Lower leg skin (tissue), 3 donors: ENCODE data around the gene ARRDC5.
"Not testable (repeated sequence)": the region's sequence is repeated elsewhere in the genome, so short reads cannot be mapped to it uniquely, and the experiment has no call there.

Source experiments
- CTCF ChIP-seq, 3 donors: fragments of 450-650 bp; IDR thresholded peaks; one replicate each; pipeline ENCODE4 v1.5.1; 2016; ENCODE audit warnings: antibody characterized with exemption in 3 of 3, mild to moderate bottlenecking in 3 of 3, moderate library complexity in 2 of 3
- POLR2A ChIP-seq, 2 donors: fragments of 450-650 bp; IDR thresholded peaks; one replicate each; pipeline ENCODE4 v1.6.1; 2016 to 2017; ENCODE audit warnings: antibody characterized with exemption in 2 of 2, mild to moderate bottlenecking in 1 of 2, moderate library complexity in 1 of 2

GRCh38 chr19:4938461-4938860, 35.8 kb upstream of the ARRDC5 start:
- not testable (repeated sequence) for TF ChIP-seq POLR2A, CTCF (IDR thresholded peaks at IDR 0.05)
